GM18870 (cell line): Measurements from ENCODE around the gene NUP107.

Source experiments
- ATAC-seq: cut with Tn5 transposase; IDR thresholded peaks from one replicate; pipeline ENCODE4 v1.9.1; 2021; ENCODE audit warnings: moderate library complexity; ENCODE audit not compliant: unreplicated experiment

Gene NUP107

GRCh38 chr12:68739891-68740290, 53.1 kb downstream of the NUP107 start:
- ATAC-seq = no peak

- no peak for ATAC-seq
These were observed 56.6 kb downstream of the NUP107 start for GRCh38 chr12:68743356-68743755.

GRCh38 chr12:68745376-68745903, 58.7 kb downstream of the NUP107 start:
- peak; percentile 1 for ATAC-seq

- peak; percentile 76 for ATAC-seq
These were observed 59.3 kb downstream of the NUP107 start, which contains the start of gene SLC35E3 for GRCh38 chr12:68745904-68746571. SLC35E3 (plus strand) TSS chr12:68746176; CDS start chr12:68746378, 202 bp downstream.

- ATAC-seq = peak; percentile 42
These were observed 59.9 kb downstream of the NUP107 start for GRCh38 chr12:68746572-68747180.

- no peak for ATAC-seq
These were observed 62.7 kb downstream of the NUP107 start for GRCh38 chr12:68749443-68749842.

- ATAC-seq = no peak
These were observed 63.1 kb downstream of the NUP107 start for GRCh38 chr12:68749861-68750260.

GRCh38 chr12:68750506-68750905, 63.7 kb downstream of the NUP107 start:
- no peak for ATAC-seq

- no peak for ATAC-seq
These were observed 68.9 kb downstream of the NUP107 start for GRCh38 chr12:68755536-68756243.

GRCh38 chr12:68759852-68760251, 73.1 kb downstream of the NUP107 start:
- ATAC-seq = no peak

- ATAC-seq = no peak
These were observed 74.1 kb downstream of the NUP107 start for GRCh38 chr12:68760806-68761441.

GRCh38 chr12:68761442-68761812, 74.6 kb downstream of the NUP107 start:
- ATAC-seq = no peak

- no peak for ATAC-seq
These were observed 75.3 kb downstream of the NUP107 start for GRCh38 chr12:68761901-68762630.

- no peak for ATAC-seq
These were observed 75.9 kb downstream of the NUP107 start for GRCh38 chr12:68762691-68763090.

GRCh38 chr12:68765696-68766095, 78.9 kb downstream of the NUP107 start:
- ATAC-seq = no peak

- ATAC-seq = no peak
These were observed 79.9 kb downstream of the NUP107 start for GRCh38 chr12:68766646-68767045.

GRCh38 chr12:68767191-68767590, 80.4 kb downstream of the NUP107 start:
- no peak for ATAC-seq

GRCh38 chr12:68768431-68768939, 81.7 kb downstream of the NUP107 start:
- no peak for ATAC-seq

- no peak for ATAC-seq
These were observed 83.2 kb downstream of the NUP107 start for GRCh38 chr12:68769941-68770340.

GRCh38 chr12:68771223-68771925, 84.6 kb downstream of the NUP107 start:
- no peak for ATAC-seq
